SK-N-MC (cell line): ENCODE data around the gene NDUFAF5.

Source experiments
- EZH2 ChIP-seq: fragments of 200-600 bp; sonication (generic); IDR thresholded peaks from one replicate; pipeline ENCODE4 v1.6.1; 2017; ENCODE audit warnings: antibody characterized with exemption
- POLR2AphosphoS5 ChIP-seq: IDR thresholded peaks from 2 replicates; pipeline ENCODE4 v1.6.1; 2012; ENCODE audit warnings: mild to moderate bottlenecking, low read depth, low read length, borderline replicate concordance

- TF ChIP-seq POLR2AphosphoS5 = no peak
- TF ChIP-seq EZH2 = no peak
These were observed 12.3 kb upstream of the NDUFAF5 start for GRCh38 chr20:13772529-13772928.
